Upper lobe of left lung (tissue), 6 donors: ENCODE results near the gene STMND1. TPM values are rescaled to one million over a fixed set of nuclear protein-coding genes. Genes with fewer than 3 reads are reported as not detected.

Experiments
- ATAC-seq, 2 donors: fragments of 200-7000 bp; cut with Tn5 transposase; one replicate each; pipeline ENCODE4 v1.9.1; 2022; ENCODE audit warnings: mild to moderate bottlenecking in 2 of 2, moderate library complexity in 2 of 2; ENCODE audit not compliant: low FRiP score in 2 of 2
- DNase-seq, 2 donors: peaks; one replicate each; pipeline ENCODE4 v3.0.0-alpha.2; 2019 to 2020
- H3K27ac ChIP-seq, 4 donors: fragments of 200-600 bp; sonication (generic); one replicate each; pipeline ENCODE4 v1.5.1; 2016 to 2019
- H3K27me3 ChIP-seq, 4 donors: fragments of 200-600 bp; sonication (generic); one replicate each; pipeline ENCODE4 v1.5.1; 2017 to 2019
- H3K36me3 ChIP-seq, 4 donors: fragments of 200-600 bp; sonication (generic); one replicate each; pipeline ENCODE4 v1.5.1; 2016 to 2019
- H3K4me1 ChIP-seq, 4 donors: fragments of 200-600 bp; sonication (generic); one replicate each; pipeline ENCODE4 v1.5.1; 2018 to 2019
- H3K4me3 ChIP-seq, 4 donors: fragments of 200-600 bp; sonication (generic); one replicate each; pipeline ENCODE4 v1.5.1; 2017 to 2019; ENCODE audit warnings: mild to moderate bottlenecking in 2 of 4, moderate library complexity in 1 of 4
- H3K9me3 ChIP-seq, 4 donors: fragments of 200-600 bp; sonication (generic); one replicate each; pipeline ENCODE4 v1.5.1; 2018 to 2019
- CTCF ChIP-seq, 6 experiments: fragments of 450-650 bp in 4 of 6; fragments of 200-600 bp in 2 of 6; sonication (generic) in 2 of 6; IDR thresholded peaks; one replicate each; pipeline ENCODE4 v1.5.1; 2016 to 2019; ENCODE audit warnings: antibody characterized with exemption in 6 of 6
- EP300 ChIP-seq, 4 donors: sonication (generic); formaldehyde crosslinking; IDR thresholded peaks; one replicate each; pipeline ENCODE4 v1.5.1; 2017; ENCODE audit warnings: antibody characterized with exemption in 4 of 4, control low read depth in 2 of 4
- POLR2A ChIP-seq, 4 donors: fragments of 450-650 bp; IDR thresholded peaks; one replicate each; pipeline ENCODE4 v1.5.1; 2016 to 2017; ENCODE audit warnings: antibody characterized with exemption in 4 of 4, mild to moderate bottlenecking in 2 of 4
- POLR2AphosphoS5 ChIP-seq, 2 donors: sonication (generic); formaldehyde crosslinking; IDR thresholded peaks; one replicate each; pipeline ENCODE4 v1.5.1; 2017; ENCODE audit warnings: antibody characterized with exemption in 2 of 2
- WGBS, 2 donors: methylation state at CpG; one replicate each; pipeline ENCODE4 v1.1.5; 2017 to 2018; 5-methylcytosine and 5-hydroxymethylcytosine counted together
- total RNA-seq, 6 donors: library from RNA; depleted of rRNA in 4 of 6; stranded (reverse); fragments of >200 nt in 4 of 6; gene quantifications; one replicate each; pipeline versions ENCODE4 v1.1.0 to v1.2.1, GENCODE V29; 2016 to 2021
- donor health status: DM: no; HTN: no; CAD: no; lungs with moderate emphysema.
- donor health status: DM: no; HTN: yes; CAD: no; lungs with severe emphysema.

The STMND1 gene
- 10 to 100 TPM in 1 of 6 donors, 1 to 10 TPM in 3, not detected in 2; 2.6 to 12.4 (median 3.6) TPM for total RNA-seq

- H3K9me3 ChIP-seq: no peaks in the 10 kb centered on the region
- H3K36me3 ChIP-seq: no peaks in the 10 kb centered on the region
- peaks cover 6 to 13% (median 12%) of the 10 kb centered on the region in 4 donors for H3K4me1 ChIP-seq
- TF ChIP-seq CTCF (IDR thresholded peaks at IDR 0.05) (no peak), POLR2AphosphoS5 (IDR thresholded peaks at IDR 0.05) (no peak), POLR2A (IDR thresholded peaks at IDR 0.05) (no peak), EP300 (IDR thresholded peaks at IDR 0.05) (no peak)
- 8 to 9% methylated on average over 22 to 57 of the region's 57 CpGs for WGBS, 2 donors
- DNase-seq (peak; percentile 48 to 83), ATAC-seq (peak in 1 of 2 donors; percentile 65)
- peak within 1 kb of the TSS in 3 of 4 donors; percentile 39 to 52 (median 46) for H3K4me3 ChIP-seq
- H3K27ac ChIP-seq: no peak within 1 kb of the TSS
- peaks cover 0 to 2% (median 0%) of the 10 kb centered on the region in 4 donors for H3K27me3 ChIP-seq
Measured at GRCh38 chr6:17101422-17102257, at the start of gene STMND1. STMND1 (plus strand) TSS chr6:17102050; CDS start chr6:17102258, 208 bp downstream.

GRCh38 chr6:17054647-17055046, 47.2 kb upstream of the STMND1 start:
- no peak for ATAC-seq

GRCh38 chr6:17057322-17057721, 44.5 kb upstream of the STMND1 start:
- ATAC-seq (no peak), DNase-seq (no peak)
- H3K27ac ChIP-seq: no peak overlapping the region
- 51 to 59% methylated on average over 2 of the region's 2 CpGs for WGBS, 2 donors
- no peaks in the 10 kb centered on the region for H3K27me3 ChIP-seq
- no peak overlapping the region for H3K4me3 ChIP-seq
- H3K36me3 ChIP-seq: no peaks in the 10 kb centered on the region
- TF ChIP-seq CTCF (IDR thresholded peaks at IDR 0.05): no peak
- TF ChIP-seq POLR2AphosphoS5 (IDR thresholded peaks at IDR 0.05): no peak
- no peak for TF ChIP-seq EP300 (IDR thresholded peaks at IDR 0.05)
- TF ChIP-seq POLR2A (IDR thresholded peaks at IDR 0.05): no peak
- H3K9me3 ChIP-seq: no peaks in the 10 kb centered on the region
- no peaks in the 10 kb centered on the region for H3K4me1 ChIP-seq

More at GRCh38 chr6:17054647-17055046, 47.2 kb upstream of the STMND1 start:
- no peak overlapping the region for H3K4me3 ChIP-seq
- no peak overlapping the region for H3K27ac ChIP-seq
- no peaks in the 10 kb centered on the region for H3K27me3 ChIP-seq
- no peaks in the 10 kb centered on the region for H3K36me3 ChIP-seq
- TF ChIP-seq EP300 (IDR thresholded peaks at IDR 0.05) (no peak), POLR2A (IDR thresholded peaks at IDR 0.05) (no peak), POLR2AphosphoS5 (IDR thresholded peaks at IDR 0.05) (no peak), CTCF (IDR thresholded peaks at IDR 0.05) (no peak)
- WGBS, 2 donors: 65 to 82% methylated on average over 2 of the region's 2 CpGs
- DNase-seq: no peak
- no peaks in the 10 kb centered on the region for H3K4me1 ChIP-seq
- H3K9me3 ChIP-seq: no peaks in the 10 kb centered on the region

GRCh38 chr6:17058550-17058949, 43.3 kb upstream of the STMND1 start:
- WGBS, 2 donors: 67 to 91% methylated on average over 2 of the region's 2 CpGs
- DNase-seq: no peak
- no peak for ATAC-seq
- TF ChIP-seq POLR2AphosphoS5 (IDR thresholded peaks at IDR 0.05): no peak
- Histone ChIP-seq H3K36me3 (no peaks in the 10 kb centered on the region), H3K4me1 (no peaks in the 10 kb centered on the region), H3K4me3 (no peak overlapping the region), H3K9me3 (no peaks in the 10 kb centered on the region), H3K27ac (no peak overlapping the region), H3K27me3 (no peaks in the 10 kb centered on the region)

GRCh38 chr6:17059022-17059421, 42.8 kb upstream of the STMND1 start:
- H3K4me3 ChIP-seq: no peak overlapping the region
- WGBS, 2 donors: 81 to 87% methylated on average over 7 of the region's 7 CpGs
- no peak for TF ChIP-seq CTCF (IDR thresholded peaks at IDR 0.05)
- H3K27ac ChIP-seq: no peak overlapping the region
- DNase-seq: peak in 1 of 2 donors; percentile 1
- no peaks in the 10 kb centered on the region for H3K9me3 ChIP-seq
- H3K27me3 ChIP-seq: no peaks in the 10 kb centered on the region
- H3K4me1 ChIP-seq: no peaks in the 10 kb centered on the region
- peak in 1 of 2 donors; percentile 58 for ATAC-seq
- no peaks in the 10 kb centered on the region for H3K36me3 ChIP-seq
